Endothelial cell of umbilical vein (primary cell): ENCODE results near the gene GDNF. TPM values are rescaled to one million over a fixed set of nuclear protein-coding genes. Genes with fewer than 3 reads are reported as not detected.

Source experiments
- BruUV-seq: library from RNA; stranded (reverse); fragments of 400-500 nt; replicated peaks from 2 replicates; lab custom pipeline; 2021; lab: Mats Ljungman, UMichigan
- CTCF ChIA-PET: fragments of 300-600, 350-600 bp; sonication (Branson Sonifier 250); formaldehyde crosslinking; loops from one replicate; lab custom pipeline; 2021; ENCODE audit warnings: antibody characterized with exemption, inconsistent platforms; lab: Charles Lee
- POLR2A ChIA-PET: fragments of 300-600, 350-600 bp; sonication (Branson Sonifier 250); formaldehyde crosslinking; loops from one replicate; lab custom pipeline; 2021; ENCODE audit warnings: antibody characterized with exemption, inconsistent platforms; lab: Charles Lee
- DNase-seq: peaks from one replicate; pipeline ENCODE4 v3.0.0-alpha.2; 2011; ENCODE audit warnings: low read depth, low spot score
- FAIRE-seq: peaks from 2 replicates; lab custom pipeline; 2011; peaks lifted over from hg19 to GRCh38; lab: Jason Lieb, UNC
- H2AFZ ChIP-seq: 2 replicates; pipeline ENCODE4 v1.6.0; 2012; ENCODE audit warnings: low read depth, low read length, control low read depth, inconsistent platforms
- H3K27ac ChIP-seq: 2 replicates; pipeline ENCODE4 v1.5.1; 2011; ENCODE audit warnings: low read depth, mild to moderate bottlenecking, control low read depth, low read length, moderate library complexity; ENCODE audit not compliant: insufficient read depth
- H3K27me3 ChIP-seq, 2 experiments: 2 replicates each; pipeline versions ENCODE4 v1.6.0 to v1.6.1; 2011; ENCODE audit warnings: low read length in 2 of 2, mixed read lengths in 1 of 2; ENCODE audit not compliant: control insufficient read depth in 2 of 2, insufficient read depth in 2 of 2
- H3K36me3 ChIP-seq, 2 experiments: 2 replicates in 1 of 2; 3 replicates in 1 of 2; pipeline ENCODE4 v1.5.1; 2011; ENCODE audit warnings: low read length in 2 of 2, mild to moderate bottlenecking in 1 of 2, moderate library complexity in 1 of 2; ENCODE audit not compliant: control insufficient read depth in 2 of 2, insufficient read depth in 2 of 2; ENCODE audit errors: extremely low read depth in 1 of 2
- H3K4me1 ChIP-seq: 3 replicates; pipeline ENCODE4 v1.5.1; 2011; ENCODE audit warnings: mild to moderate bottlenecking, low read length; ENCODE audit not compliant: control insufficient read depth, insufficient read depth; ENCODE audit errors: extremely low read depth
- H3K4me2 ChIP-seq: 2 replicates; pipeline ENCODE4 v1.6.1; 2011; ENCODE audit warnings: low read length, control low read depth, mixed read lengths; ENCODE audit not compliant: insufficient read depth
- H3K4me3 ChIP-seq, 3 experiments: fragments of 200-600 bp in 1 of 3; sonication (generic), shearing (Covaris generic) in 1 of 3; replicated peaks in 1 of 3; 2 replicates each; pipeline ENCODE4 v1.5.1; 2011 to 2016; ENCODE audit warnings: control low read depth in 3 of 3, low read length in 3 of 3, mild to moderate bottlenecking in 2 of 3, inconsistent platforms in 1 of 3, low read depth in 1 of 3, moderate library complexity in 1 of 3; ENCODE audit not compliant: insufficient read depth in 1 of 3
- H3K79me2 ChIP-seq: 2 replicates; pipeline ENCODE4 v1.6.0; 2012; ENCODE audit warnings: low read length, inconsistent platforms; ENCODE audit not compliant: control insufficient read depth, insufficient read depth
- H3K9ac ChIP-seq: replicated peaks from 2 replicates; pipeline ENCODE3; 2011; ENCODE audit warnings: low read length, control low read depth; ENCODE audit not compliant: insufficient read depth; ENCODE audit errors: extremely low read depth
- H3K9me1 ChIP-seq: replicated peaks from 3 replicates; pipeline ENCODE4 v1.6.0; 2011; ENCODE audit warnings: mild to moderate bottlenecking, low read length; ENCODE audit not compliant: control insufficient read depth, insufficient read depth; ENCODE audit errors: extremely low read depth
- H3K9me3 ChIP-seq: replicated peaks from 2 replicates; pipeline ENCODE4 v1.5.1; 2012; ENCODE audit warnings: low read length, inconsistent platforms; ENCODE audit not compliant: control insufficient read depth, insufficient read depth
- H4K20me1 ChIP-seq: replicated peaks from 2 replicates; pipeline ENCODE3; 2011; ENCODE audit warnings: mild to moderate bottlenecking, low read length; ENCODE audit not compliant: control insufficient read depth, insufficient read depth; ENCODE audit errors: extremely low read depth
- EZH2 ChIP-seq: IDR thresholded peaks from 2 replicates; pipeline ENCODE4 v1.6.1; 2012; ENCODE audit warnings: borderline replicate concordance, low read depth, mild to moderate bottlenecking, moderate library complexity, low read length, inconsistent platforms; ENCODE audit not compliant: severe bottlenecking
- FOS ChIP-seq: IDR thresholded peaks from 2 replicates; pipeline ENCODE4 v1.6.1; 2011; ENCODE audit warnings: mild to moderate bottlenecking, low read length, moderate library complexity, borderline replicate concordance; ENCODE audit not compliant: insufficient read depth
- GATA2 ChIP-seq: IDR thresholded peaks from 2 replicates; pipeline ENCODE4 v1.7.0; 2011; ENCODE audit warnings: low read depth, mild to moderate bottlenecking, moderate library complexity, mixed read lengths, low read length; ENCODE audit not compliant: insufficient read length, insufficient read depth
- JUN ChIP-seq: IDR thresholded peaks from 2 replicates; pipeline ENCODE4 v1.6.1; 2011; ENCODE audit warnings: borderline replicate concordance, low read depth; ENCODE audit not compliant: insufficient read length, insufficient read depth
- MYC ChIP-seq: IDR thresholded peaks from one replicate; pipeline ENCODE4 v1.6.1; 2011; ENCODE audit warnings: mild to moderate bottlenecking, low read depth, low read length
- POLR2A ChIP-seq: IDR thresholded peaks from 2 replicates; pipeline ENCODE4 v1.6.1; 2012; ENCODE audit warnings: low read depth, mild to moderate bottlenecking, control low read depth, low read length
- POLR2AphosphoS5 ChIP-seq: IDR thresholded peaks from 2 replicates; pipeline ENCODE4 v1.6.1; 2012; ENCODE audit warnings: low read depth, mild to moderate bottlenecking, control low read depth, low read length, moderate library complexity; ENCODE audit not compliant: insufficient read depth
- dilution Hi-C: fragments of 300-500 bp; cut with MboI; formaldehyde crosslinking; loops from one replicate; pipeline ENCODE4 v1.15.0; 2019; ENCODE audit warnings: low sequenced_read_pairs; ENCODE audit not compliant: extremely low pct_ligation_motif_present
- intact Hi-C: fragments of 100-400 bp; cut with micrococcal nuclease; formaldehyde crosslinking; loops from one replicate; pipeline ENCODE4 v1.10.0; 2022
- polyA plus RNA-seq, 4 experiments: library from polyadenylated mRNA; depleted of rRNA in 3 of 4; stranded (reverse) in 3 of 4; unstranded in 1 of 4; fragments of >200 nt; gene quantifications; 2 replicates each; pipeline versions ENCODE4 v1.2.1 to v1.2.3, GENCODE V29; 2011 to 2012; ENCODE audit warnings: missing spikeins in 1 of 4
- total RNA-seq: library from RNA; stranded (reverse); gene quantifications from 2 replicates; pipeline ENCODE4 v1.2.3, GENCODE V29; 2021
- TF ChIP-seq, protein P1 (sequence below): IDR thresholded peaks from 2 replicates; pipeline ENCODE4 v1.6.1; 2011; ENCODE audit not compliant: insufficient read depth, insufficient read length
- TF ChIP-seq, protein P2 (sequence below), 2 donors: IDR thresholded peaks; 1 replicate in 1 of 2; 2 replicates in 1 of 2; pipeline ENCODE4 v1.5.1; 2011; ENCODE audit warnings: low read length in 2 of 2, mild to moderate bottlenecking in 2 of 2, moderate library complexity in 2 of 2, control low read depth in 1 of 2, inconsistent platforms in 1 of 2, low read depth in 1 of 2; ENCODE audit not compliant: insufficient read depth in 1 of 2; ENCODE audit errors: extremely low read depth in 1 of 2

The GDNF gene
- total and polyA plus RNA-seq, 2 donors (not counting 3 experiments of a cell fraction or from before 2014, with no cell fraction given): not detected

DNA sequence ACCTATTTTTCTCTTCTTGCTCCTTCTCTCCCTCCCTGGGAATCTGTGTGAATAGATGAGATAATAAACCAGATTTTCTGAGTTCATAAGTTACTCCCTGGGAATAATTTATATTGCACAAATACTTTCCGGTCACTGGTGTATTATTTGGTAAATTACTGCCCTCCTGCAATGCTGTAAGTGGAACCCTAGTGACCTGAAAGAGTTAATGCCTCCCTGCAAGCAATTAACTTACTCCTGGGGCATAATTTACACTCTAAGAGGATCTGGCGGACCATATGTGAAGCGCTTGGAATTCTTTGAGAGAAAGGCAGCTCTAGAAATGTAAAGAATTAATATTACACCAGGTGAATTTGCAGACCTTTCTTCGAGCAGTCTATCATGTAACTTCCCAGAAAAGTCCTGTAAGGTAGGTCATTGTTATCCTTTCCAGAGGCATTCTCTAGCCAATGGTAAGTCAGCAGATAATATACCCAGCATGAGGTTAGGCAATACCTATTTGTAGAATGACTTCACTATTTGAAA, 7.0 kb upstream of the GDNF start:
- H3K4me2 ChIP-seq: no peak overlapping the region
- DNase-seq: no peak
- H3K9ac ChIP-seq: no peak overlapping the region
- CTCF ChIA-PET: no interaction called here
- H3K9me1 ChIP-seq: no peaks in the 10 kb centered on the region
- H3K27me3 ChIP-seq: peaks cover 21 to 40% of the 10 kb centered on the region in 2 experiments
- FAIRE-seq: no peak
- H2AFZ ChIP-seq: no peak overlapping the region
- POLR2A ChIA-PET: no interaction called here
- TF ChIP-seq, protein P1, sequence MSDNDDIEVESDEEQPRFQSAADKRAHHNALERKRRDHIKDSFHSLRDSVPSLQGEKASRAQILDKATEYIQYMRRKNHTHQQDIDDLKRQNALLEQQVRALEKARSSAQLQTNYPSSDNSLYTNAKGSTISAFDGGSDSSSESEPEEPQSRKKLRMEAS: no peak
- no peak for TF ChIP-seq POLR2A
- TF ChIP-seq, protein P2, sequence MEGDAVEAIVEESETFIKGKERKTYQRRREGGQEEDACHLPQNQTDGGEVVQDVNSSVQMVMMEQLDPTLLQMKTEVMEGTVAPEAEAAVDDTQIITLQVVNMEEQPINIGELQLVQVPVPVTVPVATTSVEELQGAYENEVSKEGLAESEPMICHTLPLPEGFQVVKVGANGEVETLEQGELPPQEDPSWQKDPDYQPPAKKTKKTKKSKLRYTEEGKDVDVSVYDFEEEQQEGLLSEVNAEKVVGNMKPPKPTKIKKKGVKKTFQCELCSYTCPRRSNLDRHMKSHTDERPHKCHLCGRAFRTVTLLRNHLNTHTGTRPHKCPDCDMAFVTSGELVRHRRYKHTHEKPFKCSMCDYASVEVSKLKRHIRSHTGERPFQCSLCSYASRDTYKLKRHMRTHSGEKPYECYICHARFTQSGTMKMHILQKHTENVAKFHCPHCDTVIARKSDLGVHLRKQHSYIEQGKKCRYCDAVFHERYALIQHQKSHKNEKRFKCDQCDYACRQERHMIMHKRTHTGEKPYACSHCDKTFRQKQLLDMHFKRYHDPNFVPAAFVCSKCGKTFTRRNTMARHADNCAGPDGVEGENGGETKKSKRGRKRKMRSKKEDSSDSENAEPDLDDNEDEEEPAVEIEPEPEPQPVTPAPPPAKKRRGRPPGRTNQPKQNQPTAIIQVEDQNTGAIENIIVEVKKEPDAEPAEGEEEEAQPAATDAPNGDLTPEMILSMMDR (IDR thresholded peaks at IDR 0.05; ENCODE audit: extremely low read depth in 1 of 2, insufficient read depth in 1 of 2, low read depth in 1 of 2, low read length in 2 of 2): no peak
- no peak for TF ChIP-seq GATA2
- TF ChIP-seq JUN: no peak
- no peak for TF ChIP-seq FOS
- no peak for TF ChIP-seq EZH2
- TF ChIP-seq POLR2AphosphoS5: no peak
- TF ChIP-seq MYC: no peak
- BruUV-seq: no TSS peak
- intact Hi-C loops: no loop called here
- H3K4me1 ChIP-seq: no peaks in the 10 kb centered on the region
- no peaks in the 10 kb centered on the region for H4K20me1 ChIP-seq
- H3K27ac ChIP-seq: no peak overlapping the region
- dilution Hi-C loops: no loop called here
- H3K79me2 ChIP-seq: no peaks in the 10 kb centered on the region
- H3K4me3 ChIP-seq: no peak overlapping the region
- no peaks in the 10 kb centered on the region for H3K36me3 ChIP-seq
- H3K9me3 ChIP-seq: no peaks in the 10 kb centered on the region
